Choroid plexus epithelial cell (primary cell): ENCODE data around the gene NEO1.

Experiments used
- DNase-seq: peaks from one replicate; pipeline ENCODE4 v3.0.0-alpha.2; 2010; ENCODE audit warnings: low read depth
- H3K4me3 ChIP-seq: 2 replicates; pipeline ENCODE4 v1.5.1; 2011; ENCODE audit warnings: low read depth, mild to moderate bottlenecking, control low read depth, low read length, moderate library complexity
- CTCF ChIP-seq: conservative IDR thresholded peaks from 2 replicates; pipeline ENCODE4 v1.5.1; 2011; ENCODE audit warnings: low read depth, mild to moderate bottlenecking, control low read depth, inconsistent platforms, low read length, moderate library complexity

Gene NEO1

GRCh38 chr15:73225358-73226015 is 173.2 kb downstream of the NEO1 start:
- no peak for TF ChIP-seq CTCF
- no peak for DNase-seq
- no peak overlapping the region for H3K4me3 ChIP-seq

- no peak for TF ChIP-seq CTCF
- no peak overlapping the region for H3K4me3 ChIP-seq
- no peak for DNase-seq
These were observed 174.0 kb downstream of the NEO1 start for GRCh38 chr15:73226093-73226814.

GRCh38 chr15:73227433-73228056 is 175.3 kb downstream of the NEO1 start:
- no peak for TF ChIP-seq CTCF
- no peak overlapping the region for H3K4me3 ChIP-seq
- DNase-seq: no peak

- no peak for TF ChIP-seq CTCF
- no peak for DNase-seq
These were observed 175.9 kb downstream of the NEO1 start for GRCh38 chr15:73228128-73228646.

GRCh38 chr15:73231661-73232419 is 179.6 kb downstream of the NEO1 start:
- TF ChIP-seq CTCF: no peak
- DNase-seq: no peak
- no peak overlapping the region for H3K4me3 ChIP-seq

More at GRCh38 chr15:73228128-73228646, 175.9 kb downstream of the NEO1 start:
- no peak overlapping the region for H3K4me3 ChIP-seq

GRCh38 chr15:73232776-73233175 is 180.5 kb downstream of the NEO1 start:
- TF ChIP-seq CTCF: no peak
- no peak overlapping the region for H3K4me3 ChIP-seq
- no peak for DNase-seq
